ENCODE measurements around the gene EFCAB13.

Gene EFCAB13

DNA sequence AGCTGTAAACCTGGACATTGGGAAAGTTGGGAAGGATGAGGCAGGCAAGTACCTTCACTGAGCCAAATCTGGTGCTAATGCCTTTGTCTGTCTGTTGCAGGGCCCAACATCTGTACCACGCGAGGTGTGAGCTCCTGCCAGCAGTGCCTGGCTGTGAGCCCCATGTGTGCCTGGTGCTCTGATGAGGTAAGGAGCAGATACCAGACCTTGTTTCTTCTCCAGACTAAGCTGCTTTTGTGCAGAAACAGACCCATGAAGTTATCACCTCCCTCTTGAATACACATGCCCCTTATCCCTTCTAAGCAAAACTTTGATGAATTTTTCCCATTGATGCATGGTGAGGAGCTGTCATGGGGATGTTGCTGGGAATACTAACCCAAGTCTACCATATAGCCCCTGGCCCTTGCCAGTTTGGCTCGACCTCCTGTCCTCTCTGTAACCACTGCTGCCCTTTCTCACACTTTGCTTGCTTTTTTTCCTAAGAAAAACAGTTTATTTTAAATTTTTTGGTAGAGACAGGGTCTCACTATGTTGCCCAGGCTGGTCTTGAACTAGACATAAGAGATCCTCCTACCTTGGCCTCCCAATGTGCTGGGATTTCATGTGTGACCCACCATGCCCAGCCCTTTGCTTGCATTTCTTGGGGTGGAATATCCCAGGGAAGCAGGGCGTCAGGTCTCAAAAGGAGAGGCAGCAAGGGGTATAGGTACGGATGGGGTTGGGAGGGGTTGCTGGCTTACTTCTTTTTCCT lies 49.3 kb upstream of the EFCAB13 start:
- POLR2A ChIA-PET: interaction anchor here (0.6 to 1.6 kb wide), 8 partner anchors 9 to 107 kb away, joined by 3 to 11 read pairs (median 5); no protein-coding TSS in a partner anchor
- H3K36me3 ChIP-seq (ENCODE audit: control insufficient read depth in 2 of 2, insufficient read depth in 1 of 2, low read length in 2 of 2): no peaks in the 10 kb centered on the region
- TF ChIP-seq ZNF16 (tag by site-specific recombination; IDR thresholded peaks at IDR 0.05; ENCODE audit: low read depth) (no peak), ZNF121 (tag by site-specific recombination; IDR thresholded peaks at IDR 0.05) (0 out of 2 replicates have a peak, but pooled peaks have one; percentile 24)
- no peak overlapping the region for H3K27ac ChIP-seq (ENCODE audit: extremely low read depth, low read depth, low read length)
- no peak overlapping the region for H3K4me3 ChIP-seq (ENCODE audit: low read depth, low read length)
- peaks cover 26% of the 10 kb centered on the region for H3K4me1 ChIP-seq (ENCODE audit: control insufficient read depth, insufficient read depth, low read length)
- CTCF ChIA-PET: interaction anchor here (0.6 to 2.9 kb wide), 11 partner anchors 9 to 126 kb away, joined by 3 to 12 read pairs (median 5); no protein-coding TSS in a partner anchor
- no peaks in the 10 kb centered on the region for H3K9me3 ChIP-seq (ENCODE audit: control insufficient read depth, insufficient read depth, low read depth, low read length)

GRCh38 chr17:47275245-47275984 lies 48.3 kb upstream of the EFCAB13 start:
- POLR2A ChIA-PET: interaction anchor here (0.6 to 1.6 kb wide), 9 partner anchors 10 to 108 kb away, joined by 3 to 11 read pairs (median 5); partner anchors contain the start of gene EFCAB13
- H3K27ac ChIP-seq (ENCODE audit: extremely low read depth, low read depth, low read length): peak overlapping the region; percentile 61
- TF ChIP-seq ZNF610 (tag by site-specific recombination; IDR thresholded peaks at IDR 0.05; ENCODE audit: borderline replicate concordance): no peak
- TF ChIP-seq, protein P1, sequence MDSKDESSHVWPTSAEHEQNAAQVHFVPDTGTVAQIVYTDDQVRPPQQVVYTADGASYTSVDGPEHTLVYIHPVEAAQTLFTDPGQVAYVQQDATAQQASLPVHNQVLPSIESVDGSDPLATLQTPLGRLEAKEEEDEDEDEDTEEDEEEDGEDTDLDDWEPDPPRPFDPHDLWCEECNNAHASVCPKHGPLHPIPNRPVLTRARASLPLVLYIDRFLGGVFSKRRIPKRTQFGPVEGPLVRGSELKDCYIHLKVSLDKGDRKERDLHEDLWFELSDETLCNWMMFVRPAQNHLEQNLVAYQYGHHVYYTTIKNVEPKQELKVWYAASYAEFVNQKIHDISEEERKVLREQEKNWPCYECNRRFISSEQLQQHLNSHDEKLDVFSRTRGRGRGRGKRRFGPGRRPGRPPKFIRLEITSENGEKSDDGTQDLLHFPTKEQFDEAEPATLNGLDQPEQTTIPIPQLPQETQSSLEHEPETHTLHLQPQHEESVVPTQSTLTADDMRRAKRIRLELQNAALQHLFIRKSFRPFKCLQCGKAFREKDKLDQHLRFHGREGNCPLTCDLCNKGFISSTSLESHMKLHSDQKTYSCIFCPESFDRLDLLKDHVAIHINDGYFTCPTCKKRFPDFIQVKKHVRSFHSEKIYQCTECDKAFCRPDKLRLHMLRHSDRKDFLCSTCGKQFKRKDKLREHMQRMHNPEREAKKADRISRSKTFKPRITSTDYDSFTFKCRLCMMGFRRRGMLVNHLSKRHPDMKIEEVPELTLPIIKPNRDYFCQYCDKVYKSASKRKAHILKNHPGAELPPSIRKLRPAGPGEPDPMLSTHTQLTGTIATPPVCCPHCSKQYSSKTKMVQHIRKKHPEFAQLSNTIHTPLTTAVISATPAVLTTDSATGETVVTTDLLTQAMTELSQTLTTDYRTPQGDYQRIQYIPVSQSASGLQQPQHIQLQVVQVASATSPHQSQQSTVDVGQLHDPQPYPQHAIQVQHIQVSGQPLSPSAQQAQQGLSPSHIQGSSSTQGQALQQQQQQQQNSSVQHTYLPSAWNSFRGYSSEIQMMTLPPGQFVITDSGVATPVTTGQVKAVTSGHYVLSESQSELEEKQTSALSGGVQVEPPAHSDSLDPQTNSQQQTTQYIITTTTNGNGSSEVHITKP (tag by site-specific recombination; IDR thresholded peaks at IDR 0.05): 0 out of 2 replicates have a peak, but pooled peaks have one; percentile 25
- TF ChIP-seq ZNF830 (tag by site-specific recombination; IDR thresholded peaks at IDR 0.05; ENCODE audit: low read depth): no peak
- no peak for TF ChIP-seq ZNF354C (tag by site-specific recombination; IDR thresholded peaks at IDR 0.05; ENCODE audit: borderline replicate concordance, low read depth)
- TF ChIP-seq ZNF654 (tag by site-specific recombination; IDR thresholded peaks at IDR 0.05; ENCODE audit: low read depth): no peak
- no peak; the same call in 1 of the 2 replicates for TF ChIP-seq ZIC2 (tag by site-specific recombination; IDR thresholded peaks at IDR 0.05)
- peak; percentile 85 for TF ChIP-seq SCRT2 (tag by site-specific recombination; IDR thresholded peaks at IDR 0.05)
- TF ChIP-seq ZNF426 (tag by site-specific recombination; IDR thresholded peaks at IDR 0.05): no peak
- peak; percentile 26; the same call in 1 of the 2 replicates for TF ChIP-seq ZNF133 (tag by site-specific recombination; IDR thresholded peaks at IDR 0.05)
- no peak for TF ChIP-seq PRDM2 (tag by site-specific recombination; IDR thresholded peaks at IDR 0.05; ENCODE audit: borderline replicate concordance)
- TF ChIP-seq, protein P2, sequence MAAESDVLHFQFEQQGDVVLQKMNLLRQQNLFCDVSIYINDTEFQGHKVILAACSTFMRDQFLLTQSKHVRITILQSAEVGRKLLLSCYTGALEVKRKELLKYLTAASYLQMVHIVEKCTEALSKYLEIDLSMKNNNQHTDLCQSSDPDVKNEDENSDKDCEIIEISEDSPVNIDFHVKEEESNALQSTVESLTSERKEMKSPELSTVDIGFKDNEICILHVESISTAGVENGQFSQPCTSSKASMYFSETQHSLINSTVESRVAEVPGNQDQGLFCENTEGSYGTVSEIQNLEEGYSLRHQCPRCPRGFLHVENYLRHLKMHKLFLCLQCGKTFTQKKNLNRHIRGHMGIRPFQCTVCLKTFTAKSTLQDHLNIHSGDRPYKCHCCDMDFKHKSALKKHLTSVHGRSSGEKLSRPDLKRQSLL (tag by site-specific recombination; IDR thresholded peaks at IDR 0.05): no peak
- TF ChIP-seq GFI1B (tag by site-specific recombination; IDR thresholded peaks at IDR 0.05): no peak
- no peak for TF ChIP-seq ZNF843 (tag by site-specific recombination; IDR thresholded peaks at IDR 0.05)
- no peak for TF ChIP-seq ZSCAN30 (tag by site-specific recombination; IDR thresholded peaks at IDR 0.05)
- no peak for TF ChIP-seq ZNF514 (tag by site-specific recombination; IDR thresholded peaks at IDR 0.05)
- no peak for TF ChIP-seq ZXDB (tag by site-specific recombination; IDR thresholded peaks at IDR 0.05)
- TF ChIP-seq, protein P3, sequence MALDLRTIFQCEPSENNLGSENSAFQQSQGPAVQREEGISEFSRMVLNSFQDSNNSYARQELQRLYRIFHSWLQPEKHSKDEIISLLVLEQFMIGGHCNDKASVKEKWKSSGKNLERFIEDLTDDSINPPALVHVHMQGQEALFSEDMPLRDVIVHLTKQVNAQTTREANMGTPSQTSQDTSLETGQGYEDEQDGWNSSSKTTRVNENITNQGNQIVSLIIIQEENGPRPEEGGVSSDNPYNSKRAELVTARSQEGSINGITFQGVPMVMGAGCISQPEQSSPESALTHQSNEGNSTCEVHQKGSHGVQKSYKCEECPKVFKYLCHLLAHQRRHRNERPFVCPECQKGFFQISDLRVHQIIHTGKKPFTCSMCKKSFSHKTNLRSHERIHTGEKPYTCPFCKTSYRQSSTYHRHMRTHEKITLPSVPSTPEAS (tag by site-specific recombination; IDR thresholded peaks at IDR 0.05): no peak
- no peak for TF ChIP-seq ZNF350 (tag by site-specific recombination; IDR thresholded peaks at IDR 0.05)

More at GRCh38 chr17:47275245-47275984, 48.3 kb upstream of the EFCAB13 start:
- Histone ChIP-seq H3K36me3 (ENCODE audit: control insufficient read depth in 2 of 2, insufficient read depth in 1 of 2, low read length in 2 of 2) (no peaks in the 10 kb centered on the region), H3K4me1 (ENCODE audit: control insufficient read depth, insufficient read depth, low read length) (peaks cover 30% of the 10 kb centered on the region), H3K4me3 (ENCODE audit: low read depth, low read length) (no peak overlapping the region), H3K9me3 (ENCODE audit: control insufficient read depth, insufficient read depth, low read depth, low read length) (no peaks in the 10 kb centered on the region)
- CTCF ChIA-PET: interaction anchor here (0.6 to 2.9 kb wide), 9 partner anchors 8 to 118 kb away, joined by 3 to 12 read pairs (median 5); no protein-coding TSS in a partner anchor

Data from HEK293 (cell line).